Embryonic facial prominence (tissue), 1 donor: Measurements from ENCODE around the gene ATG7.

ENCODE experiments used
- DNase-seq: peaks from one replicate; pipeline ENCODE4 v3.0.0-alpha.2; 2016; ENCODE audit errors: extremely low spot score

ATG7 gene

GRCh38 chr3:11271986-11272904 is at the start of gene ATG7:
Gene ATG7 (plus strand): TSS chr3:11272397. CDS start chr3:11298696, 26,299 bp downstream.
- peak; percentile 92 for DNase-seq

- no peak for DNase-seq
These were observed 48.2 kb upstream of the ATG7 start for GRCh38 chr3:11224010-11224409.

- DNase-seq = no peak
These were observed 47.3 kb upstream of the ATG7 start for GRCh38 chr3:11224870-11225229.

GRCh38 chr3:11226042-11226370 is 46.2 kb upstream of the ATG7 start:
- no peak for DNase-seq

GRCh38 chr3:11228041-11228440 is 44.2 kb upstream of the ATG7 start:
- no peak for DNase-seq

GRCh38 chr3:11230125-11230524 is 42.1 kb upstream of the ATG7 start:
- DNase-seq = no peak

- no peak for DNase-seq
These were observed 41.4 kb upstream of the ATG7 start for GRCh38 chr3:11230832-11231231.

- DNase-seq = no peak
These were observed 36.8 kb upstream of the ATG7 start for GRCh38 chr3:11235385-11235784.

- no peak for DNase-seq
These were observed 35.4 kb upstream of the ATG7 start for GRCh38 chr3:11236588-11237461.

- DNase-seq = no peak
These were observed 34.1 kb upstream of the ATG7 start for GRCh38 chr3:11238060-11238459.

GRCh38 chr3:11238880-11239279 is 33.3 kb upstream of the ATG7 start:
- DNase-seq = no peak

- no peak for DNase-seq
These were observed 32.4 kb upstream of the ATG7 start for GRCh38 chr3:11239796-11240195.

GRCh38 chr3:11240496-11240895 is 31.7 kb upstream of the ATG7 start:
- no peak for DNase-seq

GRCh38 chr3:11244121-11244677 is 28.0 kb upstream of the ATG7 start:
- no peak for DNase-seq

- no peak for DNase-seq
These were observed 26.9 kb upstream of the ATG7 start for GRCh38 chr3:11245276-11245675.

GRCh38 chr3:11245827-11246662 is 26.2 kb upstream of the ATG7 start:
- no peak for DNase-seq

GRCh38 chr3:11246663-11246970 is 25.6 kb upstream of the ATG7 start:
- no peak for DNase-seq

- no peak for DNase-seq
These were observed 24.8 kb upstream of the ATG7 start for GRCh38 chr3:11247362-11247761.

GRCh38 chr3:11248596-11248995 is 23.6 kb upstream of the ATG7 start:
- no peak for DNase-seq

- no peak for DNase-seq
These were observed 21.0 kb upstream of the ATG7 start for GRCh38 chr3:11250902-11251806.

GRCh38 chr3:11251807-11252176 is 20.4 kb upstream of the ATG7 start:
- DNase-seq = no peak
